8988T (cell line): ENCODE data around the gene KRTAP10-4.

ENCODE experiments used
- DNase-seq: peaks from one replicate; pipeline ENCODE4 v3.0.0; 2011

Gene KRTAP10-4

DNA sequence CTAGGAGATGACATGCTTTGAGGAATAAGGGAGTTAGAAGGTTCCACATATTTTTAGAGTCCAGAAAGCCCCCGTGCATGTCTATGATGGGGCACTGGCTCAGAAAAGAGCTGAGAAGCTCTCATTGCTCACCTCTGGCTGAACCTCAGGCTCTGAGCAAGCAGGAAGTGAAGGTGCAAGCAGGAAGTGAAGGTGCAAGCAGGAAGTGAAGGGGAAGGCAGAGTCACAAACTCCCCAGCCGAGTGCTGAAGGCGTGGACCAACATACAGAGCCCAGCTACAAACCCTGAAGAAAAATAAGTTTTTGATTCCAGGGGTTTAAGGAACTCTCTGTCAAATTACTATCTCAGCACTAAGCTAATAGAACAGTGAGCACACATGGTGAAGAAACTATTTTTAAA is 45.4 kb downstream of the KRTAP10-4 start:
- no peak for DNase-seq

DNA sequence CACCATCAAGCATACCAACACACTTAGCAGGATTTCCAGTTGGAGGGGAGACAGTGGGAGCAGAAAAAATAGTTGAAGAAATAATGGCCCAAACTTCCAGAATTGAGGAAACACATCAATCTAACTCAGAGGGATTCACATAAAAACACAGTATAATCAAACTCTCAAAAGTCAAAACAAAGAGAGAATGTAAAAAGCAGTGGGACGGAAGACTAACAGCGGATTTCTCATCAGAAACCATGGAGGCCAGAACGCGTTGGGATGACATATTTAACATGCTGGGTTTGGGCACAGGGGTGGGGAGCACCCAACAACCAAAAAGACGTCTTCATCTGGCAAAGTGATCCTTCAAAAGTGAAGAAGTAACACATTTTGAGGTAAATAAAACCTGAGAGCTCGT is 46.4 kb downstream of the KRTAP10-4 start:
- DNase-seq: no peak

DNA sequence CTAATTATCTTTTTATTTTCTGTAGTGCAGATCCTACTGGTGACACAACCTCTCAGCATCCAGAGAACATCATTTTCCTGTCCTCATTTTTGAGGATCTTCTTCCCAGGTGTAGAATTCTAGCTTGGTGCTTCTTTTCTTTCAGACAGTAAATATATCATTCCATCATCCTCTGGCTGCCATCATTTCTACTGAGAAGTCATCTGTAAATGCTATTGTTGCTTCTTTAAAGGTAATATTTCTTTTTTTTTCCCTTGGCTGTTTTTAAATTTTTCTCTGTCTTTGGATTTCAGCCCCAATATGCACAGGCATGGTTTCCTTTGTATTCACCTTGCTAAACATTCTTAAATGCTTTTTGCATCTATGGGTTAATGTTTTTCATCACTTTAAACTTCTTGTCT is 50.0 kb downstream of the KRTAP10-4 start:
- DNase-seq: no peak
